Neural cell (in vitro differentiated cells): Measurements from ENCODE around the gene SURF6. TPM values are rescaled to one million over a fixed set of nuclear protein-coding genes. Genes with fewer than 3 reads are reported as not detected.

Experiments used
- H2AFZ ChIP-seq: fragments of 200-600, 300-800 bp; sonication (generic), shearing (Covaris generic); 2 replicates; pipeline ENCODE4 v1.6.0; 2014; ENCODE audit warnings: low read depth, mild to moderate bottlenecking, antibody characterized with exemption, low read length, moderate library complexity
- H3F3A ChIP-seq: fragments of 200-600 bp; shearing (Covaris generic); 2 replicates; pipeline ENCODE4 v1.6.1; 2016; ENCODE audit warnings: mild to moderate bottlenecking, moderate library complexity, mixed read lengths, antibody characterized with exemption, low read length; ENCODE audit not compliant: insufficient read depth, poor library complexity, severe bottlenecking
- H3K27ac ChIP-seq: fragments of 200-600, 300-800 bp; sonication (generic), shearing (Covaris generic); 2 replicates; pipeline ENCODE4 v1.5.1; 2014; ENCODE audit warnings: mild to moderate bottlenecking, low read length, moderate library complexity
- H3K27me3 ChIP-seq: fragments of 300-800, 200-600 bp; sonication (generic), shearing (Covaris generic); 2 replicates; pipeline ENCODE4 v1.6.0; 2014; ENCODE audit warnings: mild to moderate bottlenecking, low read depth, low read length, moderate library complexity; ENCODE audit not compliant: insufficient read depth
- H3K36me3 ChIP-seq: fragments of 300-800, 200-600 bp; sonication (generic), shearing (Covaris generic); 2 replicates; pipeline ENCODE4 v1.5.1; 2014; ENCODE audit warnings: mild to moderate bottlenecking, antibody characterized with exemption, low read length, moderate library complexity; ENCODE audit not compliant: insufficient read depth
- H3K4me2 ChIP-seq: fragments of 300-800, 200-600 bp; sonication (generic), shearing (Covaris generic); 2 replicates; pipeline ENCODE4 v1.6.0; 2014; ENCODE audit warnings: mild to moderate bottlenecking, low read length
- H3K4me3 ChIP-seq: fragments of 300-800, 200-600 bp; sonication (generic), shearing (Covaris generic); 2 replicates; pipeline ENCODE4 v1.5.1; 2014; ENCODE audit warnings: mild to moderate bottlenecking, low read length, moderate library complexity
- H3K79me2 ChIP-seq: fragments of 200-600 bp; shearing (Covaris generic); replicated peaks from 2 replicates; pipeline ENCODE4 v1.6.0; 2014; ENCODE audit warnings: mild to moderate bottlenecking, low read length, moderate library complexity; ENCODE audit not compliant: insufficient read depth
- H3K9ac ChIP-seq: fragments of 300-800, 200-600 bp; sonication (generic), shearing (Covaris generic); 2 replicates; pipeline ENCODE4 v1.6.1; 2016; ENCODE audit warnings: mild to moderate bottlenecking, low read length, mixed read lengths
- H3K9me2 ChIP-seq: fragments of 200-600 bp; shearing (Covaris generic); 2 replicates; pipeline ENCODE4 v1.6.1; 2016; ENCODE audit warnings: mild to moderate bottlenecking, low read length, mixed read lengths; ENCODE audit not compliant: insufficient read depth
- H3K9me3 ChIP-seq: fragments of 200-600, 300-800 bp; sonication (generic), shearing (Covaris generic); 2 replicates; pipeline ENCODE4 v1.6.1; 2016; ENCODE audit warnings: mild to moderate bottlenecking, mixed run types, low read length, moderate library complexity, mixed read lengths
- H4K20me1 ChIP-seq: fragments of 200-600 bp; shearing (Covaris generic); 2 replicates; pipeline ENCODE4 v1.6.1; 2016; ENCODE audit warnings: mild to moderate bottlenecking, mixed run types; ENCODE audit not compliant: insufficient read depth
- EP300 ChIP-seq: fragments of 450-650 bp; conservative IDR thresholded peaks from 2 replicates; pipeline ENCODE4 v1.6.1; 2014; ENCODE audit warnings: antibody characterized with exemption, mild to moderate bottlenecking, moderate library complexity; ENCODE audit not compliant: poor library complexity, severe bottlenecking
- EZH2 ChIP-seq: fragments of 200-600, 300-800 bp; shearing (Covaris generic), sonication (generic); IDR thresholded peaks from 2 replicates; pipeline ENCODE4 v1.6.1; 2014; ENCODE audit warnings: antibody characterized with exemption, low read length, borderline replicate concordance, mild to moderate bottlenecking; ENCODE audit not compliant: insufficient read depth, poor library complexity, severe bottlenecking
- MXI1 ChIP-seq: fragments of 450-650 bp; conservative IDR thresholded peaks from 2 replicates; pipeline ENCODE4 v1.6.1; 2014; ENCODE audit warnings: antibody characterized with exemption, mild to moderate bottlenecking; ENCODE audit not compliant: poor library complexity, severe bottlenecking
- POLR2AphosphoS5 ChIP-seq: IDR thresholded peaks from 2 replicates; pipeline ENCODE4 v1.6.1; 2012
- RAD21 ChIP-seq: fragments of 450-650 bp; conservative IDR thresholded peaks from 2 replicates; pipeline ENCODE4 v1.6.1; 2014; ENCODE audit warnings: antibody characterized with exemption, mild to moderate bottlenecking, moderate library complexity
- SMC3 ChIP-seq: fragments of 450-650 bp; conservative IDR thresholded peaks from 2 replicates; pipeline ENCODE4 v1.6.1; 2014; ENCODE audit warnings: antibody characterized with exemption, mild to moderate bottlenecking, moderate library complexity; ENCODE audit not compliant: poor library complexity
- TAF1 ChIP-seq: IDR thresholded peaks from 2 replicates; pipeline ENCODE4 v1.6.1; 2012; ENCODE audit warnings: low read depth
- polyA plus RNA-seq: library from polyadenylated mRNA; depleted of rRNA; stranded (reverse); fragments of >200 nt; gene quantifications from 2 replicates; pipeline ENCODE4 v1.2.3, GENCODE V29; 2014
- TF ChIP-seq, protein P1 (sequence below): fragments of 450-650 bp; IDR thresholded peaks from 2 replicates; pipeline ENCODE4 v1.5.1; 2014; ENCODE audit warnings: antibody characterized with exemption, mild to moderate bottlenecking, moderate library complexity; ENCODE audit not compliant: poor library complexity, severe bottlenecking
- TF ChIP-seq, protein P2 (sequence below): IDR thresholded peaks from 2 replicates; pipeline ENCODE4 v1.6.1; 2012; ENCODE audit warnings: borderline replicate concordance

Gene SURF6
- polyA plus RNA-seq, 1 donor from 2014 or later: 20.7 TPM

DNA sequence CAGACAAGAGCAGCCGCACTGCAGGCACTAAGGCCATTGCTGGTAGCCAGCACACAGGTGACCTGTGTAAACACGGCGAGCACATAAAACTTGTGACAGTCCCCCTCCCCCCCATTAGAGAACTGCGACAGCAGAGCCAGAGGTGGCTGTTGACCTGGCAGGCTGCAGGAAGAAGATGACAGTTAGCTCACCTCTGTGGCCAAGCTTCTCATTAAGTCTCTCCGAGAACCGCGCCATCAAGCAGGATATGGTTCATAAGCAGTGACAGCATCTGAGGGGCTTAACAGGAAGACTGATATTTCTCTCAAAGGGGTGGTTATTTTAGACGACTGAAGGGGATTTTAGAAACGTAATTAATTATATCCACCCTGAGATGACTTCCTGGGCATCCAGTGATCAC is 34.7 kb upstream of the SURF6 start:
- no peak overlapping the region for H3K9ac ChIP-seq
- TF ChIP-seq SMC3: no peak
- TF ChIP-seq, protein P1, sequence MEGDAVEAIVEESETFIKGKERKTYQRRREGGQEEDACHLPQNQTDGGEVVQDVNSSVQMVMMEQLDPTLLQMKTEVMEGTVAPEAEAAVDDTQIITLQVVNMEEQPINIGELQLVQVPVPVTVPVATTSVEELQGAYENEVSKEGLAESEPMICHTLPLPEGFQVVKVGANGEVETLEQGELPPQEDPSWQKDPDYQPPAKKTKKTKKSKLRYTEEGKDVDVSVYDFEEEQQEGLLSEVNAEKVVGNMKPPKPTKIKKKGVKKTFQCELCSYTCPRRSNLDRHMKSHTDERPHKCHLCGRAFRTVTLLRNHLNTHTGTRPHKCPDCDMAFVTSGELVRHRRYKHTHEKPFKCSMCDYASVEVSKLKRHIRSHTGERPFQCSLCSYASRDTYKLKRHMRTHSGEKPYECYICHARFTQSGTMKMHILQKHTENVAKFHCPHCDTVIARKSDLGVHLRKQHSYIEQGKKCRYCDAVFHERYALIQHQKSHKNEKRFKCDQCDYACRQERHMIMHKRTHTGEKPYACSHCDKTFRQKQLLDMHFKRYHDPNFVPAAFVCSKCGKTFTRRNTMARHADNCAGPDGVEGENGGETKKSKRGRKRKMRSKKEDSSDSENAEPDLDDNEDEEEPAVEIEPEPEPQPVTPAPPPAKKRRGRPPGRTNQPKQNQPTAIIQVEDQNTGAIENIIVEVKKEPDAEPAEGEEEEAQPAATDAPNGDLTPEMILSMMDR: no peak
- no peak for TF ChIP-seq POLR2AphosphoS5
- TF ChIP-seq MXI1: no peak
- TF ChIP-seq RAD21: no peak
- no peak for TF ChIP-seq EZH2
- no peak for TF ChIP-seq TAF1
- no peak for TF ChIP-seq EP300
- TF ChIP-seq, protein P2, sequence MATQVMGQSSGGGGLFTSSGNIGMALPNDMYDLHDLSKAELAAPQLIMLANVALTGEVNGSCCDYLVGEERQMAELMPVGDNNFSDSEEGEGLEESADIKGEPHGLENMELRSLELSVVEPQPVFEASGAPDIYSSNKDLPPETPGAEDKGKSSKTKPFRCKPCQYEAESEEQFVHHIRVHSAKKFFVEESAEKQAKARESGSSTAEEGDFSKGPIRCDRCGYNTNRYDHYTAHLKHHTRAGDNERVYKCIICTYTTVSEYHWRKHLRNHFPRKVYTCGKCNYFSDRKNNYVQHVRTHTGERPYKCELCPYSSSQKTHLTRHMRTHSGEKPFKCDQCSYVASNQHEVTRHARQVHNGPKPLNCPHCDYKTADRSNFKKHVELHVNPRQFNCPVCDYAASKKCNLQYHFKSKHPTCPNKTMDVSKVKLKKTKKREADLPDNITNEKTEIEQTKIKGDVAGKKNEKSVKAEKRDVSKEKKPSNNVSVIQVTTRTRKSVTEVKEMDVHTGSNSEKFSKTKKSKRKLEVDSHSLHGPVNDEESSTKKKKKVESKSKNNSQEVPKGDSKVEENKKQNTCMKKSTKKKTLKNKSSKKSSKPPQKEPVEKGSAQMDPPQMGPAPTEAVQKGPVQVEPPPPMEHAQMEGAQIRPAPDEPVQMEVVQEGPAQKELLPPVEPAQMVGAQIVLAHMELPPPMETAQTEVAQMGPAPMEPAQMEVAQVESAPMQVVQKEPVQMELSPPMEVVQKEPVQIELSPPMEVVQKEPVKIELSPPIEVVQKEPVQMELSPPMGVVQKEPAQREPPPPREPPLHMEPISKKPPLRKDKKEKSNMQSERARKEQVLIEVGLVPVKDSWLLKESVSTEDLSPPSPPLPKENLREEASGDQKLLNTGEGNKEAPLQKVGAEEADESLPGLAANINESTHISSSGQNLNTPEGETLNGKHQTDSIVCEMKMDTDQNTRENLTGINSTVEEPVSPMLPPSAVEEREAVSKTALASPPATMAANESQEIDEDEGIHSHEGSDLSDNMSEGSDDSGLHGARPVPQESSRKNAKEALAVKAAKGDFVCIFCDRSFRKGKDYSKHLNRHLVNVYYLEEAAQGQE: no peak
- H3K27me3 ChIP-seq: no peaks in the 10 kb centered on the region
- H3K36me3 ChIP-seq: no peaks in the 10 kb centered on the region
- no peaks in the 10 kb centered on the region for H3F3A ChIP-seq
- H3K4me2 ChIP-seq: no peak overlapping the region
- peaks cover 49% of the 10 kb centered on the region for H3K79me2 ChIP-seq
- no peaks in the 10 kb centered on the region for H3K9me2 ChIP-seq
- no peaks in the 10 kb centered on the region for H4K20me1 ChIP-seq
- H3K9me3 ChIP-seq: no peaks in the 10 kb centered on the region
- H3K4me3 ChIP-seq: no peak overlapping the region
- H2AFZ ChIP-seq: no peak overlapping the region
- no peak overlapping the region for H3K27ac ChIP-seq

DNA sequence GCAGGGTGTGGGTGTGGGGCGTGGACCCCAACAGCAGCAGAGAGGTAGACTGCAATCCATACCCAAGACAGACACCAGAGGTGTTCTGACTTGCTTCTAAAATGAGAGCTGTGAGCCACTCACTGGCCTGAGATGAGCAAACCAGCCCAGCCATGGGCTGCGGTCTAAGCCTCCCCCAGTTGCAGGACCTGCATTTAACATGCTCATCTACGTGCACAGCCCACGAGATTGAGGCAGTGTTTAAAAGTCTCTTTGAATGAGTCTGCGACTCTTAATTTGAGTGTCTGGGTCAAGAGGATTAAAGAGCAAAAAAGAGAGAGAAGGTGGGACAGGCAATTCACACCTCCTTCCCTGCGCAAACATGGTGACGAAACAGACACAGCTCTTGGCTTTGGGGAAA is 33.9 kb upstream of the SURF6 start:
- Histone ChIP-seq H2AFZ (no peak overlapping the region), H3K9me2 (no peaks in the 10 kb centered on the region), H3K4me3 (no peak overlapping the region), H3K27ac (no peak overlapping the region), H3K79me2 (peaks cover 44% of the 10 kb centered on the region), H3K36me3 (no peaks in the 10 kb centered on the region), H4K20me1 (no peaks in the 10 kb centered on the region), H3K27me3 (no peaks in the 10 kb centered on the region), H3K9ac (no peak overlapping the region), H3K9me3 (no peaks in the 10 kb centered on the region), H3F3A (no peaks in the 10 kb centered on the region), H3K4me2 (no peak overlapping the region)
- no peak for TF ChIP-seq MXI1
- no peak for TF ChIP-seq SMC3
- TF ChIP-seq POLR2AphosphoS5: no peak

DNA sequence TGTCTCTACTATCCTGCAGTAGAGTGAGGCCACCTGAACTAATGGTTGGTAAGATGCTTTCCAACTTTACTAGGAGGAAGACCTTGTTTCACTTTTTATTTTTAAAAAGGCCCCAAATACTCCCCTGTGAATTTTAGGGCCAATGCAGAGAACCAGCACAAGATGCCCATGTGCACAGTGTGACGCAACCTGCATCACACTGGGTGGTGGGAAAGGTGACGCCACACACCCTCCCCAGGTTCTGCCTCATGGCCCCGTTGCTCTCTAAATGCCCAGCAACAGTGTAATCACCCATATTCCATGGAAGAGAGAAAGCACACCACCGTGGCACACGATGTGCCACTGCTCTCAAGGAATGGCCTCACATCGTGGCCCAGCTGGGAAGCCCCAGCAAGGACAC is 33.4 kb upstream of the SURF6 start:
- H3K4me2 ChIP-seq: no peak overlapping the region
- no peaks in the 10 kb centered on the region for H4K20me1 ChIP-seq
- H3K9ac ChIP-seq: no peak overlapping the region
- TF ChIP-seq, protein P2: no peak
- TF ChIP-seq EZH2 (no peak), MXI1 (no peak)
- TF ChIP-seq, protein P1: no peak
- H3K36me3 ChIP-seq: no peaks in the 10 kb centered on the region
- H3F3A ChIP-seq: no peaks in the 10 kb centered on the region
- no peaks in the 10 kb centered on the region for H3K27me3 ChIP-seq
- H3K27ac ChIP-seq: no peak overlapping the region
- no peak overlapping the region for H3K4me3 ChIP-seq
- no peaks in the 10 kb centered on the region for H3K9me3 ChIP-seq
- H3K79me2 ChIP-seq: peaks cover 39% of the 10 kb centered on the region
- no peaks in the 10 kb centered on the region for H3K9me2 ChIP-seq
- no peak overlapping the region for H2AFZ ChIP-seq
